Measurements from ENCODE around the gene SYT14. TPM values are rescaled to one million over a fixed set of nuclear protein-coding genes. Genes with fewer than 3 reads are reported as not detected.

SYT14 gene
- total RNA-seq, 1 experiment from 2014 or later, result 0.07 TPM

DNA sequence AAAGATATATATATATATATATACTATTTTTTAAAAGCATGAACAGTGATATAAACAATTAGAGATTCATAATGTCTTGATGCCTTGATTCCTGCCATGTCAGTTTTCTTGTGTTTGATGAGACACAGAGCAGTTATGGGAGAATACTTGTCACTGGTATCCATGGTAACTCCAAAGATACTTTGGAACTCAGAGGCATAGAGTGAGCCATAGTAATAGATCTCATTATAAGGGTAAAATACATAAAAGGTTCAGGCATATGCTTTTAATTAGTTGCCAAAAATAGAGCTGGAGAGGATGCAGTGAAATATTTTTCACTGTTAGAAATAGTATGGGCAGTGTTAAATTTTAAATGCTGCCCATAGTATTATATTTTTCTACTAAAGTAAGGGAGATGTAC, 134.1 kb downstream of the SYT14 start (continued):
- TF ChIP-seq ELF1 (IDR thresholded peaks at IDR 0.05; ENCODE audit: borderline replicate concordance, low read depth) (no peak), YY1 (IDR thresholded peaks at IDR 0.05; ENCODE audit: extremely low read depth, insufficient replicate concordance, low read depth, low read length) (no peak), JUND (IDR thresholded peaks at IDR 0.05) (no peak), ZNF274 (IDR thresholded peaks at IDR 0.05; ENCODE audit: low read depth, low read length) (no peak)

DNA sequence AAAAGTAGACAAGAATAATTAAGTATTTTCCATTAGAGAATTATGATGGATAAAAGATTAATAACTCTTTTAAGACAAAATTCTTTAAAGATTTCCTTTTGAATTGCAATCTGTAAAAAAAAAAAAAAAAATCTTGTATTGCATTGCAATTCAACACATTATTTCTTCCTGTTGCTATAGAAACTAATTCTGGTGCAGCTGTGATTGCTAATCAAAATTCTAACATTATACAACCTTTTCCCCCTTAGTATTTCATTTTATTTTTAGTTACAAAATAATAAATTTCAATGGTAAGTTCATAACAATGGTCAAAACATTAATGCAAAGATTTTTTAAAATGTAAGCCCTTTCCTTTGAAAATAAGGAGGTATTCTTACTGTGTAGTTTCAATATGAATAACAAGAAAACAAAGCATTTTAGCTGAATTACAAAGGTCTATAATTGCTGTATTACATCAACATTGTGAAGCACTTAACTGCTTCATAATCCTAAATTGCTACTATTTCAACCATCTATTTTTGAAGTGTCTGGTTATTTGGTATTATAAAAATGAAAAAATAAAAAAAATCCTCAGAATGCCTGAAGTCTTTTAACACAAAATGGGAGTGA, 135.0 kb downstream of the SYT14 start:
- TF ChIP-seq JUND (IDR thresholded peaks at IDR 0.05) (no peak), SRF (IDR thresholded peaks at IDR 0.05; ENCODE audit: low read depth) (no peak), EGR1 (IDR thresholded peaks at IDR 0.05; ENCODE audit: low read depth) (no peak), POLR2AphosphoS5 (IDR thresholded peaks at IDR 0.05; ENCODE audit: low read depth, low read length) (no peak), SP1 (IDR thresholded peaks at IDR 0.05; ENCODE audit: low read depth) (no peak), RAD21 (IDR thresholded peaks at IDR 0.05; ENCODE audit: low read depth) (no peak), FOSL1 (IDR thresholded peaks at IDR 0.05; ENCODE audit: low read depth) (no peak), POLR2A (IDR thresholded peaks at IDR 0.05; ENCODE audit: borderline replicate concordance, extremely low read depth, insufficient read depth, insufficient read length) (no peak), SIN3A (IDR thresholded peaks at IDR 0.05; ENCODE audit: low read depth) (no peak), EZH2 (IDR thresholded peaks at IDR 0.05) (no peak), EZH2phosphoT487 (IDR thresholded peaks at IDR 0.05; ENCODE audit: borderline replicate concordance) (no peak), CEBPB (IDR thresholded peaks at IDR 0.05; ENCODE audit: low read depth) (no peak), ZNF274 (IDR thresholded peaks at IDR 0.05; ENCODE audit: low read depth, low read length) (no peak), YY1 (IDR thresholded peaks at IDR 0.05; ENCODE audit: extremely low read depth, insufficient replicate concordance, low read depth, low read length) (no peak)
- TF ChIP-seq, protein P1, sequence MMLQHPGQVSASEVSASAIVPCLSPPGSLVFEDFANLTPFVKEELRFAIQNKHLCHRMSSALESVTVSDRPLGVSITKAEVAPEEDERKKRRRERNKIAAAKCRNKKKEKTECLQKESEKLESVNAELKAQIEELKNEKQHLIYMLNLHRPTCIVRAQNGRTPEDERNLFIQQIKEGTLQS (IDR thresholded peaks at IDR 0.05), result no peak
- TF ChIP-seq, protein P2, sequence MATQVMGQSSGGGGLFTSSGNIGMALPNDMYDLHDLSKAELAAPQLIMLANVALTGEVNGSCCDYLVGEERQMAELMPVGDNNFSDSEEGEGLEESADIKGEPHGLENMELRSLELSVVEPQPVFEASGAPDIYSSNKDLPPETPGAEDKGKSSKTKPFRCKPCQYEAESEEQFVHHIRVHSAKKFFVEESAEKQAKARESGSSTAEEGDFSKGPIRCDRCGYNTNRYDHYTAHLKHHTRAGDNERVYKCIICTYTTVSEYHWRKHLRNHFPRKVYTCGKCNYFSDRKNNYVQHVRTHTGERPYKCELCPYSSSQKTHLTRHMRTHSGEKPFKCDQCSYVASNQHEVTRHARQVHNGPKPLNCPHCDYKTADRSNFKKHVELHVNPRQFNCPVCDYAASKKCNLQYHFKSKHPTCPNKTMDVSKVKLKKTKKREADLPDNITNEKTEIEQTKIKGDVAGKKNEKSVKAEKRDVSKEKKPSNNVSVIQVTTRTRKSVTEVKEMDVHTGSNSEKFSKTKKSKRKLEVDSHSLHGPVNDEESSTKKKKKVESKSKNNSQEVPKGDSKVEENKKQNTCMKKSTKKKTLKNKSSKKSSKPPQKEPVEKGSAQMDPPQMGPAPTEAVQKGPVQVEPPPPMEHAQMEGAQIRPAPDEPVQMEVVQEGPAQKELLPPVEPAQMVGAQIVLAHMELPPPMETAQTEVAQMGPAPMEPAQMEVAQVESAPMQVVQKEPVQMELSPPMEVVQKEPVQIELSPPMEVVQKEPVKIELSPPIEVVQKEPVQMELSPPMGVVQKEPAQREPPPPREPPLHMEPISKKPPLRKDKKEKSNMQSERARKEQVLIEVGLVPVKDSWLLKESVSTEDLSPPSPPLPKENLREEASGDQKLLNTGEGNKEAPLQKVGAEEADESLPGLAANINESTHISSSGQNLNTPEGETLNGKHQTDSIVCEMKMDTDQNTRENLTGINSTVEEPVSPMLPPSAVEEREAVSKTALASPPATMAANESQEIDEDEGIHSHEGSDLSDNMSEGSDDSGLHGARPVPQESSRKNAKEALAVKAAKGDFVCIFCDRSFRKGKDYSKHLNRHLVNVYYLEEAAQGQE (IDR thresholded peaks at IDR 0.05; ENCODE audit: low read depth), result no peak
- TF ChIP-seq, protein P3, sequence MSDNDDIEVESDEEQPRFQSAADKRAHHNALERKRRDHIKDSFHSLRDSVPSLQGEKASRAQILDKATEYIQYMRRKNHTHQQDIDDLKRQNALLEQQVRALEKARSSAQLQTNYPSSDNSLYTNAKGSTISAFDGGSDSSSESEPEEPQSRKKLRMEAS (IDR thresholded peaks at IDR 0.05), result no peak

More for the DNA sequence above, 135.0 kb downstream of the SYT14 start:
- peaks cover 17% of the 10 kb centered on the region; the same call in 1 of the 2 replicates for H3K27me3 ChIP-seq (ENCODE audit: insufficient read depth, low read length)
- no peak overlapping the region for H3K4me3 ChIP-seq (replicated peaks in 1 of 2; ENCODE audit: low read depth in 1 of 2, low read length in 2 of 2)
- DNase-seq (ENCODE audit: low read depth, low spot score) (no peak), ATAC-seq (no peak)
- H3K79me2 ChIP-seq (ENCODE audit: insufficient read depth, low read length), result no peaks in the 10 kb centered on the region
- H2AFZ ChIP-seq (ENCODE audit: low read depth, low read length, poor library complexity, severe bottlenecking), result no peak overlapping the region
- no peaks in the 10 kb centered on the region for H3K9me3 ChIP-seq (ENCODE audit: control insufficient read depth in 1 of 2, insufficient read depth in 1 of 2, low read depth in 1 of 2, low read length in 2 of 2)
- H3K4me1 ChIP-seq (ENCODE audit: control insufficient read depth in 1 of 2, insufficient read depth in 2 of 2, low read length in 2 of 2), result no peaks in the 10 kb centered on the region
- RAD21 ChIA-PET (ENCODE audit: low non-redundant PET in 1 of 2, low total read pairs in 2 of 2, uncharacterized antibody in 2 of 2, unreplicated experiment in 2 of 2), result no interaction called here
- no peak overlapping the region for H3K9ac ChIP-seq (ENCODE audit: low read length)
- H3K36me3 ChIP-seq (ENCODE audit: control insufficient read depth in 1 of 2, insufficient read depth in 2 of 2, low read length in 2 of 2), result no peaks in the 10 kb centered on the region
- intact Hi-C loops (cut with micrococcal nuclease), result no loop called here
- POLR2A ChIA-PET, result no interaction called here
- no peaks in the 10 kb centered on the region for H3K9me2 ChIP-seq (ENCODE audit: insufficient read depth)
- no peak overlapping the region for H3K27ac ChIP-seq (ENCODE audit: low read depth, low read length)
- H4K20me1 ChIP-seq (ENCODE audit: insufficient read depth), result no peaks in the 10 kb centered on the region
- no peak overlapping the region for H3K4me2 ChIP-seq (ENCODE audit: low read length)
- BruUV-seq (replicated peaks), result no TSS peak
- CTCF ChIA-PET, result no interaction called here

Data from HCT116 (cell line).